Anterior cingulate cortex (tissue), 58 donors: ENCODE measurements around the gene PNLIPRP1.

Source experiments
- DNase-seq, 58 donors: peaks; one replicate each; lab custom pipeline; 2025; lab: John Stamatoyannopoulos, UW

Gene PNLIPRP1

GRCh38 chr10:116590590-116591444, at the start of gene PNLIPRP1:
PNLIPRP1 (plus strand) TSS chr10:116590959; CDS start chr10:116591130, 171 bp downstream.
- DNase-seq, result no peak

GRCh38 chr10:116542007-116542677, 48.6 kb upstream of the PNLIPRP1 start:
- DNase-seq, result no peak

GRCh38 chr10:116545122-116545521, 45.6 kb upstream of the PNLIPRP1 start:
- DNase-seq, result no peak

GRCh38 chr10:116545756-116546155, 45.0 kb upstream of the PNLIPRP1 start, which contains the start of gene PNLIP:
PNLIP (plus strand) TSS chr10:116545931; CDS start chr10:116546093, 162 bp downstream.
- DNase-seq, result no peak

GRCh38 chr10:116548301-116548700, 42.5 kb upstream of the PNLIPRP1 start:
- DNase-seq, result no peak

GRCh38 chr10:116553378-116553980, 37.3 kb upstream of the PNLIPRP1 start:
- no peak for DNase-seq

GRCh38 chr10:116554628-116555027, 36.1 kb upstream of the PNLIPRP1 start:
- DNase-seq, result no peak

GRCh38 chr10:116555880-116556279, 34.9 kb upstream of the PNLIPRP1 start:
- no peak for DNase-seq

- no peak for DNase-seq
These were observed 33.4 kb upstream of the PNLIPRP1 start for GRCh38 chr10:116557305-116557880.

GRCh38 chr10:116565534-116565933, 25.2 kb upstream of the PNLIPRP1 start:
- DNase-seq, result no peak

- DNase-seq, result no peak
These were observed 23.8 kb upstream of the PNLIPRP1 start for GRCh38 chr10:116566932-116567331.

- no peak for DNase-seq
These were observed 23.4 kb upstream of the PNLIPRP1 start for GRCh38 chr10:116567335-116567734.

GRCh38 chr10:116574797-116575196, 16.0 kb upstream of the PNLIPRP1 start:
- no peak for DNase-seq

- no peak for DNase-seq
These were observed 2.7 kb upstream of the PNLIPRP1 start for GRCh38 chr10:116587878-116588591.

GRCh38 chr10:116588995-116589394, 1.8 kb upstream of the PNLIPRP1 start:
- no peak for DNase-seq

GRCh38 chr10:116589926-116590325, 833 bp upstream of the PNLIPRP1 start:
- DNase-seq, result no peak

- no peak for DNase-seq
These were observed 2.5 kb downstream of the PNLIPRP1 start for GRCh38 chr10:116593139-116593740.

- DNase-seq, result no peak
These were observed 3.8 kb downstream of the PNLIPRP1 start for GRCh38 chr10:116594525-116595035.

- DNase-seq, result no peak
These were observed 5.3 kb downstream of the PNLIPRP1 start for GRCh38 chr10:116596062-116596461.

- DNase-seq, result no peak
These were observed 6.8 kb downstream of the PNLIPRP1 start for GRCh38 chr10:116597543-116597942.
